ENCODE results near the gene TTC7B.

TTC7B gene

GRCh38 chr14:90681929-90682328 lies 134.3 kb downstream of the TTC7B start:
- Histone ChIP-seq H3K9ac (ENCODE audit: low read length) (no peak overlapping the region), H3K4me2 (ENCODE audit: low read depth, low read length, poor library complexity, severe bottlenecking) (no peak overlapping the region), H3K4me3 (ENCODE audit: insufficient read depth, low read length, poor library complexity, severe bottlenecking) (no peak overlapping the region), H2AFZ (ENCODE audit: low read depth, low read length, severe bottlenecking) (no peak overlapping the region), H3K9me2 (replicated peaks; ENCODE audit: insufficient read depth, low read length) (no peaks in the 10 kb centered on the region), H3K36me3 (ENCODE audit: low read length) (no peaks in the 10 kb centered on the region), H3F3A (ENCODE audit: insufficient read depth) (no peaks in the 10 kb centered on the region), H4K20me1 (ENCODE audit: low read depth, low read length) (no peaks in the 10 kb centered on the region), H3K27ac (ENCODE audit: low read depth, low read length) (no peak overlapping the region), H3K27me3 (ENCODE audit: low read length) (no peaks in the 10 kb centered on the region), H3K79me2 (ENCODE audit: insufficient read depth, low read length) (no peaks in the 10 kb centered on the region), H3K9me3 (ENCODE audit: insufficient read depth, low read length) (no peaks in the 10 kb centered on the region)
- TF ChIP-seq EZH2phosphoT487 (conservative IDR thresholded peaks at IDR 0.05; ENCODE audit: low read length) (no peak), CTCF (IDR thresholded peaks at IDR 0.05; ENCODE audit: insufficient read depth, low read length, poor library complexity, severe bottlenecking) (no peak)

- TF ChIP-seq CTCF (IDR thresholded peaks at IDR 0.05; ENCODE audit: insufficient read depth, low read length, poor library complexity, severe bottlenecking), result no peak
- no peak for TF ChIP-seq EZH2phosphoT487 (conservative IDR thresholded peaks at IDR 0.05; ENCODE audit: low read length)
- H3K27ac ChIP-seq (ENCODE audit: low read depth, low read length), result no peak overlapping the region
- no peak overlapping the region for H3K9ac ChIP-seq (ENCODE audit: low read length)
Measured at GRCh38 chr14:90678846-90679362, 137.3 kb downstream of the TTC7B start.

GRCh38 chr14:90678420-90678819 lies 137.8 kb downstream of the TTC7B start:
- Histone ChIP-seq H3K9ac (ENCODE audit: low read length) (no peak overlapping the region), H3K27me3 (ENCODE audit: low read length) (no peaks in the 10 kb centered on the region), H3K9me3 (ENCODE audit: insufficient read depth, low read length) (no peaks in the 10 kb centered on the region), H2AFZ (ENCODE audit: low read depth, low read length, severe bottlenecking) (no peak overlapping the region), H3K79me2 (ENCODE audit: insufficient read depth, low read length) (no peaks in the 10 kb centered on the region), H3K4me3 (ENCODE audit: insufficient read depth, low read length, poor library complexity, severe bottlenecking) (no peak overlapping the region), H3K36me3 (ENCODE audit: low read length) (no peaks in the 10 kb centered on the region), H3K4me2 (ENCODE audit: low read depth, low read length, poor library complexity, severe bottlenecking) (no peak overlapping the region), H3K27ac (ENCODE audit: low read depth, low read length) (no peak overlapping the region), H4K20me1 (ENCODE audit: low read depth, low read length) (no peaks in the 10 kb centered on the region), H3F3A (ENCODE audit: insufficient read depth) (no peaks in the 10 kb centered on the region), H3K9me2 (replicated peaks; ENCODE audit: insufficient read depth, low read length) (no peaks in the 10 kb centered on the region)
- no peak for TF ChIP-seq CTCF (IDR thresholded peaks at IDR 0.05; ENCODE audit: insufficient read depth, low read length, poor library complexity, severe bottlenecking)
- TF ChIP-seq EZH2phosphoT487 (conservative IDR thresholded peaks at IDR 0.05; ENCODE audit: low read length), result no peak

More at GRCh38 chr14:90678846-90679362, 137.3 kb downstream of the TTC7B start:
- H3K4me3 ChIP-seq (ENCODE audit: insufficient read depth, low read length, poor library complexity, severe bottlenecking), result no peak overlapping the region
- no peaks in the 10 kb centered on the region for H3K79me2 ChIP-seq (ENCODE audit: insufficient read depth, low read length)
- no peaks in the 10 kb centered on the region for H3K9me3 ChIP-seq (ENCODE audit: insufficient read depth, low read length)
- no peaks in the 10 kb centered on the region for H3K36me3 ChIP-seq (ENCODE audit: low read length)
- H3K9me2 ChIP-seq (replicated peaks; ENCODE audit: insufficient read depth, low read length), result no peaks in the 10 kb centered on the region
- no peaks in the 10 kb centered on the region for H3K27me3 ChIP-seq (ENCODE audit: low read length)
- no peak overlapping the region for H3K4me2 ChIP-seq (ENCODE audit: low read depth, low read length, poor library complexity, severe bottlenecking)
- H4K20me1 ChIP-seq (ENCODE audit: low read depth, low read length), result no peaks in the 10 kb centered on the region
- H2AFZ ChIP-seq (ENCODE audit: low read depth, low read length, severe bottlenecking), result no peak overlapping the region
- H3F3A ChIP-seq (ENCODE audit: insufficient read depth), result no peaks in the 10 kb centered on the region

Measured in SU-DHL-6 (cell line).